GM23338 (cell line): ENCODE results near the gene FAM241A. TPM values are rescaled to one million over a fixed set of nuclear protein-coding genes. Genes with fewer than 3 reads are reported as not detected.

ENCODE experiments used
- ATAC-seq: fragments of 200-7000 bp; cut with Tn5 transposase; 3 replicates; pipeline ENCODE4 v1.9.1; 2020
- DNase-seq: peaks from one replicate; pipeline ENCODE4 v3.0.0-alpha.2; 2015; ENCODE audit warnings: low spot score
- H2AFZ ChIP-seq: fragments of 200-600 bp; sonication (generic); 2 replicates; pipeline ENCODE4 v1.8.0; 2016; ENCODE audit warnings: antibody characterized with exemption, mild to moderate bottlenecking, moderate library complexity
- H3F3A ChIP-seq: fragments of 200-600 bp; sonication (generic); replicated peaks from 2 replicates; pipeline ENCODE4 v1.8.0; 2017; ENCODE audit warnings: antibody characterized with exemption, mixed run types, low read depth
- H3K27ac ChIP-seq: fragments of 200-600 bp; sonication (generic); 2 replicates; pipeline ENCODE4 v1.6.1; 2016; ENCODE audit warnings: low read depth
- H3K27me3 ChIP-seq: fragments of 200-600 bp; sonication (generic); 2 replicates; pipeline ENCODE4 v1.8.0; 2016; ENCODE audit warnings: mild to moderate bottlenecking, mixed run types, moderate library complexity; ENCODE audit not compliant: insufficient read depth
- H3K36me3 ChIP-seq: fragments of 200-600 bp; sonication (generic); 2 replicates; pipeline ENCODE4 v1.8.0; 2016; ENCODE audit warnings: mild to moderate bottlenecking; ENCODE audit not compliant: insufficient read depth
- H3K4me1 ChIP-seq: fragments of 200-600 bp; sonication (generic); 2 replicates; pipeline ENCODE4 v1.8.0; 2016; ENCODE audit warnings: mild to moderate bottlenecking, moderate library complexity; ENCODE audit not compliant: insufficient read depth
- H3K4me2 ChIP-seq: fragments of 200-600 bp; sonication (generic); 2 replicates; pipeline ENCODE4 v1.7.1; 2017; ENCODE audit warnings: mixed run types
- H3K4me3 ChIP-seq: fragments of 200-600 bp; sonication (generic); 2 replicates; pipeline ENCODE4 v1.6.1; 2016; ENCODE audit warnings: mixed run types
- H3K79me2 ChIP-seq: fragments of 200-600 bp; sonication (generic); replicated peaks from 2 replicates; pipeline ENCODE4 v1.8.0; 2017; ENCODE audit warnings: mild to moderate bottlenecking; ENCODE audit not compliant: insufficient read depth
- H3K9me2 ChIP-seq: fragments of 200-600 bp; sonication (generic); 2 replicates; pipeline ENCODE4 v1.8.0; 2017; ENCODE audit not compliant: insufficient read depth
- H4K20me1 ChIP-seq: fragments of 200-600 bp; sonication (generic); replicated peaks from 2 replicates; pipeline ENCODE4 v1.8.0; 2017; ENCODE audit warnings: mild to moderate bottlenecking; ENCODE audit not compliant: insufficient read depth
- H3K27ac Mint-ChIP-seq: 2 replicates; pipeline ENCODE4 v1.8.0; 2020; ENCODE audit warnings: inconsistent platforms, mild to moderate bottlenecking, moderate library complexity, mixed read lengths
- H3K27me3 Mint-ChIP-seq: 3 replicates; pipeline ENCODE4 v1.8.0; 2022; ENCODE audit warnings: low read depth, mild to moderate bottlenecking, moderate library complexity, mixed read lengths, inconsistent platforms; ENCODE audit not compliant: insufficient read depth, poor library complexity
- H3K36me3 Mint-ChIP-seq: 3 replicates; pipeline ENCODE4 v1.8.0; 2021; ENCODE audit warnings: low read depth, mild to moderate bottlenecking, inconsistent platforms, moderate library complexity, mixed read lengths
- H3K4me1 Mint-ChIP-seq: 3 replicates; pipeline ENCODE4 v1.8.0; 2020; ENCODE audit warnings: mild to moderate bottlenecking, inconsistent platforms, mixed read lengths
- H3K4me3 Mint-ChIP-seq: 3 replicates; pipeline ENCODE4 v1.8.0; 2021; ENCODE audit warnings: moderate library complexity, mild to moderate bottlenecking, inconsistent platforms, mixed read lengths
- H3K9me3 Mint-ChIP-seq: 3 replicates; pipeline ENCODE4 v1.8.0; 2020; ENCODE audit warnings: moderate library complexity, mild to moderate bottlenecking, inconsistent platforms, mixed read lengths
- CREB1 ChIP-seq: fragments of 250-450 bp; sonication (Bioruptor Pico); IDR thresholded peaks from 2 replicates; pipeline ENCODE4 v1.5.0; 2020; ENCODE audit warnings: low read depth, mild to moderate bottlenecking, moderate library complexity
- EZH2 ChIP-seq: fragments of 200-600 bp; sonication (generic); IDR thresholded peaks from one replicate; pipeline ENCODE4 v1.8.0; 2017; ENCODE audit warnings: antibody characterized with exemption, mild to moderate bottlenecking, low read depth; ENCODE audit not compliant: unreplicated experiment
- EZH2phosphoT487 ChIP-seq: fragments of 200-600 bp; sonication (generic); IDR thresholded peaks from one replicate; pipeline ENCODE4 v1.8.1; 2018; ENCODE audit warnings: antibody characterized with exemption; ENCODE audit not compliant: unreplicated experiment
- JUNB ChIP-seq: IDR thresholded peaks from one replicate; pipeline ENCODE4 v1.6.1; 2016; ENCODE audit warnings: antibody characterized with exemption; ENCODE audit not compliant: unreplicated experiment
- POLR2AphosphoS5 ChIP-seq: IDR thresholded peaks from 2 replicates; pipeline ENCODE4 v1.6.1; 2016; ENCODE audit warnings: antibody characterized with exemption, low read depth
- REST ChIP-seq: IDR thresholded peaks from one replicate; pipeline ENCODE4 v1.6.1; 2018; ENCODE audit warnings: antibody characterized with exemption; ENCODE audit not compliant: unreplicated experiment
- STAT1 ChIP-seq: IDR thresholded peaks from one replicate; pipeline ENCODE4 v1.6.1; 2016; ENCODE audit warnings: antibody characterized with exemption; ENCODE audit not compliant: unreplicated experiment
- ZNF114 ChIP-seq: fragments of 250-450 bp; sonication (Bioruptor Pico); IDR thresholded peaks from 2 replicates; pipeline ENCODE4 v1.5.0; 2020; ENCODE audit warnings: mild to moderate bottlenecking, moderate library complexity
- ZNF331 ChIP-seq: fragments of 250-450 bp; sonication (Bioruptor Pico); IDR thresholded peaks from 2 replicates; pipeline ENCODE4 v1.5.0; 2020; ENCODE audit warnings: low read depth, mild to moderate bottlenecking, moderate library complexity
- polyA plus RNA-seq: library from polyadenylated mRNA; unstranded; fragments of >200 nt; fragmentation: Nextera tagmentation; extraction: Ambion mirVana; gene quantifications from 2 replicates; pipeline ENCODE4 v1.2.1, GENCODE V29; 2016
- total RNA-seq: library from RNA; depleted of rRNA; stranded (reverse); fragments of >200 nt; shearing (Covaris generic); gene quantifications from 2 replicates; pipeline ENCODE4 v1.2.3, GENCODE V29; 2014

FAM241A gene
- total and polyA plus RNA-seq, 2 experiments from 2014 or later = 0.58 to 0.63 TPM

- H3K36me3 Mint-ChIP-seq = no peaks in the 10 kb centered on the region
- H3K27ac Mint-ChIP-seq = no peak overlapping the region
- no peak overlapping the region for H3K27ac ChIP-seq
- no peak overlapping the region for H3K4me3 ChIP-seq
- H4K20me1 ChIP-seq = no peaks in the 10 kb centered on the region
- H3K4me1 Mint-ChIP-seq = no peaks in the 10 kb centered on the region
- H3K79me2 ChIP-seq = no peaks in the 10 kb centered on the region
- H3K4me1 ChIP-seq = no peaks in the 10 kb centered on the region
- H3K27me3 ChIP-seq = no peaks in the 10 kb centered on the region
- DNase-seq = no peak
- no peaks in the 10 kb centered on the region for H3K27me3 Mint-ChIP-seq
- no peak for ATAC-seq
- no peaks in the 10 kb centered on the region for H3K36me3 ChIP-seq
- H3K4me3 Mint-ChIP-seq = no peak overlapping the region
- H3K9me2 ChIP-seq = peaks cover 3% of the 10 kb centered on the region; the same call in 1 of the 2 replicates
- no peaks in the 10 kb centered on the region for H3K9me3 Mint-ChIP-seq
- H3K4me2 ChIP-seq = no peak overlapping the region
- TF ChIP-seq POLR2AphosphoS5 (no peak), REST (no peak), ZNF331 (CRISPR knock-in tag) (no peak), JUNB (no peak), EZH2 (no peak), STAT1 (no peak), CREB1 (CRISPR knock-in tag) (no peak)
- no peak overlapping the region for H2AFZ ChIP-seq
- H3F3A ChIP-seq = no peaks in the 10 kb centered on the region
Measured at GRCh38 chr4:112114452-112114851, 30.8 kb upstream of the FAM241A start.

- Mint-ChIP-seq H3K4me3 (no peak overlapping the region), H3K4me1 (no peaks in the 10 kb centered on the region), H3K36me3 (peaks cover 2% of the 10 kb centered on the region; the same call in 1 of the 3 replicates), H3K27ac (no peak overlapping the region), H3K9me3 (no peaks in the 10 kb centered on the region; the same call in 1 of the 3 replicates), H3K27me3 (no peaks in the 10 kb centered on the region)
- TF ChIP-seq POLR2AphosphoS5 (no peak), EZH2phosphoT487 (no peak), ZNF114 (CRISPR knock-in tag) (no peak), CREB1 (CRISPR knock-in tag) (no peak), ZNF331 (CRISPR knock-in tag) (no peak)
- Histone ChIP-seq H3K27ac (no peak overlapping the region), H4K20me1 (no peaks in the 10 kb centered on the region), H3K9me2 (peaks cover 9% of the 10 kb centered on the region; the same call in 1 of the 2 replicates), H3K79me2 (no peaks in the 10 kb centered on the region), H3K4me2 (no peak overlapping the region), H2AFZ (peak overlapping the region; percentile 59; the same call in 1 of the 2 replicates), H3K4me1 (no peaks in the 10 kb centered on the region), H3K36me3 (no peaks in the 10 kb centered on the region), H3F3A (no peaks in the 10 kb centered on the region), H3K27me3 (no peaks in the 10 kb centered on the region), H3K4me3 (no peak overlapping the region)
- no peak for DNase-seq
- ATAC-seq = no peak
Measured at GRCh38 chr4:112118742-112119352, 26.4 kb upstream of the FAM241A start.
